ENCODE results near the gene COQ10B. TPM values are rescaled to one million over a fixed set of nuclear protein-coding genes. Genes with fewer than 3 reads are reported as not detected.
"Not testable (repeated sequence)": the region's sequence is repeated elsewhere in the genome, so short reads cannot be mapped to it uniquely, and the experiment has no call there.

The COQ10B gene
- total RNA-seq, 1 donor from 2014 or later, result 31.6 TPM

- intact Hi-C loops (cut with micrococcal nuclease), result no loop called here
Observed at GRCh38 chr2:197446844-197447243, 6.5 kb upstream of the COQ10B start.

- intact Hi-C loops (cut with micrococcal nuclease), result loop anchor here (5.0 kb wide), 2 partner anchors 327 to 437 kb away; no protein-coding TSS in a partner anchor
Observed at GRCh38 chr2:197450465-197450864, 2.9 kb upstream of the COQ10B start.

- intact Hi-C loops (cut with micrococcal nuclease), result loop anchor here (5.0 kb wide), 2 partner anchors 326 to 436 kb away; no protein-coding TSS in a partner anchor
Observed at GRCh38 chr2:197450935-197451358, 2.4 kb upstream of the COQ10B start.

- intact Hi-C loops (cut with micrococcal nuclease), result loop anchor here (1.0 to 5.0 kb wide), 12 partner anchors 17 to 1794 kb away; partner anchors contain the start of genes CCDC150, GTF3C3, HSPE1 and MARS2
Observed at GRCh38 chr2:197452754-197453122, 614 bp upstream of the COQ10B start.

- intact Hi-C loops (cut with micrococcal nuclease), result loop anchor here (1.0 to 5.0 kb wide), 12 partner anchors 19 to 1795 kb away; partner anchors contain the start of genes CCDC150, GTF3C3, HSPE1 and MARS2
Observed at GRCh38 chr2:197453914-197454398, 604 bp downstream of the COQ10B start.

- intact Hi-C loops (cut with micrococcal nuclease), result loop anchor here (5.0 kb wide), 2 partner anchors 322 to 432 kb away; no protein-coding TSS in a partner anchor
Observed at GRCh38 chr2:197454923-197455322, 1.6 kb downstream of the COQ10B start.

GRCh38 chr2:197455428-197455827 lies 2.1 kb downstream of the COQ10B start:
- intact Hi-C loops (cut with micrococcal nuclease), result no loop called here

- intact Hi-C loops (cut with micrococcal nuclease), result no loop called here
Observed at GRCh38 chr2:197460649-197461048, 7.3 kb downstream of the COQ10B start.

GRCh38 chr2:197461057-197461456 lies 7.7 kb downstream of the COQ10B start:
- intact Hi-C loops (cut with micrococcal nuclease), result no loop called here

- intact Hi-C loops (cut with micrococcal nuclease), result no loop called here
Observed at GRCh38 chr2:197464175-197464574, 10.8 kb downstream of the COQ10B start.

GRCh38 chr2:197472166-197472565 lies 18.8 kb downstream of the COQ10B start:
- intact Hi-C loops (cut with micrococcal nuclease), result no loop called here

- intact Hi-C loops (cut with micrococcal nuclease), result no loop called here
Observed at GRCh38 chr2:197477797-197478196, 24.4 kb downstream of the COQ10B start.

GRCh38 chr2:197480165-197481036 lies 27.0 kb downstream of the COQ10B start:
- intact Hi-C loops (cut with micrococcal nuclease), result no loop called here

- intact Hi-C loops (cut with micrococcal nuclease), result not testable (repeated sequence)
Observed at GRCh38 chr2:197484248-197484647, 30.9 kb downstream of the COQ10B start.

- intact Hi-C loops (cut with micrococcal nuclease), result loop anchor here (5.0 kb wide), 1 partner anchor 89 kb away; no protein-coding TSS in a partner anchor
Observed at GRCh38 chr2:197486175-197486574, 32.8 kb downstream of the COQ10B start.

GRCh38 chr2:197487385-197487784 lies 34.0 kb downstream of the COQ10B start:
- intact Hi-C loops (cut with micrococcal nuclease), result loop anchor here (5.0 kb wide), 1 partner anchor 90 kb away; no protein-coding TSS in a partner anchor

- intact Hi-C loops (cut with micrococcal nuclease), result loop anchor here (5.0 to 10.0 kb wide), 2 partner anchors 368 to 1341 kb away; no protein-coding TSS in a partner anchor
Observed at GRCh38 chr2:197495433-197496134, 42.2 kb downstream of the COQ10B start.

GRCh38 chr2:197496695-197497094 lies 43.3 kb downstream of the COQ10B start:
- intact Hi-C loops (cut with micrococcal nuclease), result loop anchor here (5.0 to 10.0 kb wide), 2 partner anchors 369 to 1342 kb away; no protein-coding TSS in a partner anchor

GRCh38 chr2:197497326-197497725 lies 44.0 kb downstream of the COQ10B start:
- intact Hi-C loops (cut with micrococcal nuclease), result loop anchor here (5.0 to 10.0 kb wide), 2 partner anchors 370 to 1343 kb away; no protein-coding TSS in a partner anchor

- intact Hi-C loops (cut with micrococcal nuclease), result loop anchor here (5.0 to 10.0 kb wide), 2 partner anchors 371 to 1344 kb away; no protein-coding TSS in a partner anchor
Observed at GRCh38 chr2:197498235-197498936, 45.0 kb downstream of the COQ10B start.

All from T-helper 1 cell treated with Interleukin-12 subunit alpha and Interleukin-12 subunit beta and Interleukin-4 antibody, amounts not matched to agents 30 ng/mL and 1 ng/mL, for 36 hours (primary cell).